ENCODE measurements around the gene ESAM.

- TF ChIP-seq CTCF (IDR thresholded peaks at IDR 0.05) = no peak
- TF ChIP-seq POLR2A (IDR thresholded peaks at IDR 0.05) = no peak
Observed at GRCh38 chr11:124751391-124751740, 10.7 kb downstream of the ESAM start.
